Measurements from ENCODE around the gene CYP2U1. TPM values are rescaled to one million over a fixed set of nuclear protein-coding genes. Genes with fewer than 3 reads are reported as not detected.
A peak's percentile ranks its signal among the peaks of the same experiment; 100 is the strongest.

The CYP2U1 gene
- polyA plus RNA-seq, 3 donors from 2014 or later = 4.0 to 4.9 (median 4.9) TPM

GRCh38 chr4:107977966-107978705 is 46.8 kb downstream of the CYP2U1 start:
- no peak overlapping the region for H3K4me3 Mint-ChIP-seq
- peaks cover 12 to 18% of the 10 kb centered on the region in 2 donors for H3K4me1 Mint-ChIP-seq
- no peak for DNase-seq
- H3K36me3 Mint-ChIP-seq = peaks cover 4 to 8% (median 6%) of the 10 kb centered on the region in 3 donors
- peaks cover 0 to 3% (median 0%) of the 10 kb centered on the region in 3 donors for H3K27me3 Mint-ChIP-seq (ENCODE audit: low read depth in 3 of 3)
- H3K27ac Mint-ChIP-seq = no peak overlapping the region
- H3K9me3 Mint-ChIP-seq = peaks cover 0 to 8% (median 1%) of the 10 kb centered on the region in 6 donors

- Mint-ChIP-seq H3K9me3 (peaks cover 0 to 8% (median 1%) of the 10 kb centered on the region in 6 donors), H3K27ac (no peak overlapping the region), H3K36me3 (peaks cover 4 to 8% (median 6%) of the 10 kb centered on the region in 3 donors), H3K4me3 (no peak overlapping the region), H3K27me3 (ENCODE audit: low read depth in 3 of 3) (peaks cover 0 to 3% (median 0%) of the 10 kb centered on the region in 3 donors), H3K4me1 (peaks cover 12 to 14% of the 10 kb centered on the region in 2 donors)
- DNase-seq = no peak
Observed at GRCh38 chr4:107978716-107979451, 47.5 kb downstream of the CYP2U1 start.

GRCh38 chr4:107987916-107988762 is 56.8 kb downstream of the CYP2U1 start:
- no peak overlapping the region for H3K4me3 Mint-ChIP-seq
- no peak for DNase-seq
- H3K36me3 Mint-ChIP-seq = no peaks in the 10 kb centered on the region
- H3K27me3 Mint-ChIP-seq (ENCODE audit: low read depth in 3 of 3) = peaks cover 0 to 4% (median 0%) of the 10 kb centered on the region in 3 donors
- no peaks in the 10 kb centered on the region for H3K9me3 Mint-ChIP-seq
- H3K4me1 Mint-ChIP-seq = peaks cover 24 to 40% of the 10 kb centered on the region in 2 donors
- H3K27ac Mint-ChIP-seq = peak overlapping the region in 2 of 6 donors; percentile 13 to 53

- peak overlapping the region in 1 of 6 donors; percentile 91 for H3K27ac Mint-ChIP-seq
- no peaks in the 10 kb centered on the region for H3K9me3 Mint-ChIP-seq
- peaks cover 0 to 4% (median 0%) of the 10 kb centered on the region in 3 donors for H3K27me3 Mint-ChIP-seq (ENCODE audit: low read depth in 3 of 3)
- no peak for DNase-seq
- H3K4me1 Mint-ChIP-seq = peaks cover 25 to 40% of the 10 kb centered on the region in 2 donors
- no peaks in the 10 kb centered on the region for H3K36me3 Mint-ChIP-seq
- no peak overlapping the region for H3K4me3 Mint-ChIP-seq
Observed at GRCh38 chr4:107988763-107989035, 57.4 kb downstream of the CYP2U1 start.

- H3K4me3 Mint-ChIP-seq = peak overlapping the region; percentile 91 to 95 (median 93)
- no peaks in the 10 kb centered on the region for H3K9me3 Mint-ChIP-seq
- peaks cover 25 to 40% of the 10 kb centered on the region in 2 donors for H3K4me1 Mint-ChIP-seq
- DNase-seq = no peak
- H3K27me3 Mint-ChIP-seq (ENCODE audit: low read depth in 3 of 3) = peaks cover 0 to 4% (median 0%) of the 10 kb centered on the region in 3 donors
- H3K27ac Mint-ChIP-seq = peak overlapping the region; percentile 91 to 96 (median 94)
- H3K36me3 Mint-ChIP-seq = no peaks in the 10 kb centered on the region
Observed at GRCh38 chr4:107989162-107989536, 57.8 kb downstream of the CYP2U1 start.

GRCh38 chr4:107989537-107990386 is 58.4 kb downstream of the CYP2U1 start, which contains the start of gene HADH:
Gene HADH (plus strand): TSS chr4:107989889. CDS start chr4:107989933, 44 bp downstream.
- H3K27ac Mint-ChIP-seq = peak within 1 kb of the TSS; percentile 91 to 96 (median 94)
- peaks cover 0 to 4% (median 0%) of the 10 kb centered on the region in 3 donors for H3K27me3 Mint-ChIP-seq (ENCODE audit: low read depth in 3 of 3)
- DNase-seq = peak; percentile 94 to 95 (median 95)
- no peaks in the 10 kb centered on the region for H3K36me3 Mint-ChIP-seq
- peak within 1 kb of the TSS; percentile 91 to 95 (median 93) for H3K4me3 Mint-ChIP-seq
- H3K9me3 Mint-ChIP-seq = no peaks in the 10 kb centered on the region
- peaks cover 30 to 45% of the 10 kb centered on the region in 2 donors for H3K4me1 Mint-ChIP-seq

- peak overlapping the region in 3 of 6 donors; percentile 8 to 91 (median 31) for H3K27ac Mint-ChIP-seq
- no peak overlapping the region for H3K4me3 Mint-ChIP-seq
- H3K9me3 Mint-ChIP-seq = no peaks in the 10 kb centered on the region
- no peak for DNase-seq
- H3K36me3 Mint-ChIP-seq = no peaks in the 10 kb centered on the region
- H3K27me3 Mint-ChIP-seq (ENCODE audit: low read depth in 3 of 3) = peaks cover 0 to 4% (median 0%) of the 10 kb centered on the region in 3 donors
- peaks cover 34 to 66% of the 10 kb centered on the region in 2 donors for H3K4me1 Mint-ChIP-seq
Observed at GRCh38 chr4:107991945-107992630, 60.7 kb downstream of the CYP2U1 start.

GRCh38 chr4:107993969-107994368 is 62.6 kb downstream of the CYP2U1 start:
- H3K36me3 Mint-ChIP-seq = peaks cover 0 to 3% (median 3%) of the 10 kb centered on the region in 3 donors
- DNase-seq = no peak
- H3K27me3 Mint-ChIP-seq (ENCODE audit: low read depth in 3 of 3) = peaks cover 0 to 4% (median 0%) of the 10 kb centered on the region in 3 donors
- H3K4me3 Mint-ChIP-seq = no peak overlapping the region
- no peaks in the 10 kb centered on the region for H3K9me3 Mint-ChIP-seq
- H3K4me1 Mint-ChIP-seq = peaks cover 40 to 71% of the 10 kb centered on the region in 2 donors
- no peak overlapping the region for H3K27ac Mint-ChIP-seq

GRCh38 chr4:107994894-107995293 is 63.5 kb downstream of the CYP2U1 start:
- peaks cover 36 to 67% of the 10 kb centered on the region in 2 donors for H3K4me1 Mint-ChIP-seq

GRCh38 chr4:107996949-107997788 is 65.8 kb downstream of the CYP2U1 start:
- Mint-ChIP-seq H3K9me3 (no peaks in the 10 kb centered on the region), H3K27me3 (ENCODE audit: low read depth in 3 of 3) (no peaks in the 10 kb centered on the region), H3K4me1 (peaks cover 29 to 59% of the 10 kb centered on the region in 2 donors), H3K36me3 (peaks cover 4 to 18% (median 8%) of the 10 kb centered on the region in 3 donors), H3K4me3 (no peak overlapping the region), H3K27ac (peak overlapping the region in 1 of 6 donors; percentile 12)
- no peak for DNase-seq

More at GRCh38 chr4:107994894-107995293, 63.5 kb downstream of the CYP2U1 start:
- H3K4me3 Mint-ChIP-seq = no peak overlapping the region
- peaks cover 0 to 4% (median 0%) of the 10 kb centered on the region in 3 donors for H3K27me3 Mint-ChIP-seq (ENCODE audit: low read depth in 3 of 3)
- H3K36me3 Mint-ChIP-seq = peaks cover 0 to 4% (median 3%) of the 10 kb centered on the region in 3 donors
- H3K9me3 Mint-ChIP-seq = no peaks in the 10 kb centered on the region
- DNase-seq = no peak
- H3K27ac Mint-ChIP-seq = no peak overlapping the region

GRCh38 chr4:107997794-107998193 is 66.4 kb downstream of the CYP2U1 start:
- Mint-ChIP-seq H3K27me3 (ENCODE audit: low read depth in 3 of 3) (no peaks in the 10 kb centered on the region), H3K36me3 (peaks cover 4 to 18% (median 8%) of the 10 kb centered on the region in 3 donors), H3K9me3 (no peaks in the 10 kb centered on the region), H3K4me3 (no peak overlapping the region), H3K27ac (peak overlapping the region in 2 of 6 donors; percentile 27 to 33), H3K4me1 (peaks cover 26 to 54% of the 10 kb centered on the region in 2 donors)
- no peak for DNase-seq
